HEK293T (cell line): ENCODE data around the gene COL5A1.

Source experiments
- CTCF ChIA-PET: fragments of 350-600 bp; formaldehyde crosslinking; extraction: SDS; loops from one replicate; lab custom pipeline; 2021; ENCODE audit warnings: antibody characterized with exemption, inconsistent platforms; lab: Yijun Ruan, JAX
- POLR2A ChIA-PET: fragments of 350-600 bp; formaldehyde crosslinking; extraction: SDS; loops from one replicate; lab custom pipeline; 2020; ENCODE audit warnings: antibody characterized with exemption, inconsistent platforms; lab: Yijun Ruan, JAX
- DNase-seq: peaks from one replicate; pipeline ENCODE4 v3.0.0; 2012; ENCODE audit warnings: mixed read lengths; ENCODE audit errors: extremely low spot score
- ARNT ChIP-seq: fragments of 450-650 bp; IDR thresholded peaks from 2 replicates; pipeline ENCODE4 v1.6.1; 2017; ENCODE audit warnings: mild to moderate bottlenecking
- BHLHE40 ChIP-seq: fragments of 450-650 bp; IDR thresholded peaks from 2 replicates; pipeline ENCODE4 v1.6.1; 2016; ENCODE audit warnings: mild to moderate bottlenecking, moderate library complexity, borderline replicate concordance
- CTBP1 ChIP-seq: fragments of 450-650 bp; IDR thresholded peaks from 2 replicates; pipeline ENCODE4 v1.6.1; 2016; ENCODE audit warnings: borderline replicate concordance
- ELF4 ChIP-seq: fragments of 450-650 bp; IDR thresholded peaks from 2 replicates; pipeline ENCODE4 v1.6.1; 2017; ENCODE audit warnings: antibody characterized with exemption
- FOXA1 ChIP-seq: fragments of 450-650 bp; IDR thresholded peaks from 2 replicates; pipeline ENCODE4 v1.6.1; 2016; ENCODE audit warnings: mild to moderate bottlenecking
- FOXK2 ChIP-seq: fragments of 450-650 bp; IDR thresholded peaks from 2 replicates; pipeline ENCODE4 v1.6.1; 2016; ENCODE audit warnings: mild to moderate bottlenecking
- FOXM1 ChIP-seq: fragments of 450-650 bp; IDR thresholded peaks from 2 replicates; pipeline ENCODE4 v1.6.1; 2017; ENCODE audit warnings: mild to moderate bottlenecking, borderline replicate concordance
- HDGF ChIP-seq: fragments of 450-650 bp; IDR thresholded peaks from 2 replicates; pipeline ENCODE4 v1.6.1; 2017; ENCODE audit warnings: antibody characterized with exemption, borderline replicate concordance
- L3MBTL2 ChIP-seq: fragments of 450-650 bp; conservative IDR thresholded peaks from 2 replicates; pipeline ENCODE4 v1.6.1; 2016; ENCODE audit warnings: mild to moderate bottlenecking
- LEF1 ChIP-seq: fragments of 450-650 bp; IDR thresholded peaks from 2 replicates; pipeline ENCODE4 v1.6.1; 2017; ENCODE audit warnings: mild to moderate bottlenecking, borderline replicate concordance
- NFRKB ChIP-seq: fragments of 450-650 bp; IDR thresholded peaks from 2 replicates; pipeline ENCODE4 v1.6.1; 2016; ENCODE audit warnings: mild to moderate bottlenecking, moderate library complexity
- PKNOX1 ChIP-seq: fragments of 450-650 bp; IDR thresholded peaks from 2 replicates; pipeline ENCODE4 v1.6.1; 2016
- SP1 ChIP-seq: fragments of 450-650 bp; IDR thresholded peaks from 2 replicates; pipeline ENCODE4 v1.6.1; 2017
- SUZ12 ChIP-seq: fragments of 450-650 bp; IDR thresholded peaks from 2 replicates; pipeline ENCODE4 v1.6.1; 2016; ENCODE audit warnings: mild to moderate bottlenecking
- TARDBP ChIP-seq: fragments of 450-650 bp; IDR thresholded peaks from 2 replicates; pipeline ENCODE4 v1.6.1; 2016
- ZNF384 ChIP-seq: fragments of 450-650 bp; IDR thresholded peaks from 2 replicates; pipeline ENCODE4 v1.6.1; 2016

The COL5A1 gene

GRCh38 chr9:134829356-134829937 is 187.8 kb downstream of the COL5A1 start:
- TF ChIP-seq ELF4 (no peak), FOXA1 (no peak), PKNOX1 (no peak), NFRKB (no peak), L3MBTL2 (no peak), HDGF (no peak), ARNT (no peak), SP1 (no peak), FOXM1 (no peak), ZNF384 (no peak)
- ChIA-PET POLR2A (no interaction called here), CTCF (no interaction called here)
- no peak for DNase-seq

DNA sequence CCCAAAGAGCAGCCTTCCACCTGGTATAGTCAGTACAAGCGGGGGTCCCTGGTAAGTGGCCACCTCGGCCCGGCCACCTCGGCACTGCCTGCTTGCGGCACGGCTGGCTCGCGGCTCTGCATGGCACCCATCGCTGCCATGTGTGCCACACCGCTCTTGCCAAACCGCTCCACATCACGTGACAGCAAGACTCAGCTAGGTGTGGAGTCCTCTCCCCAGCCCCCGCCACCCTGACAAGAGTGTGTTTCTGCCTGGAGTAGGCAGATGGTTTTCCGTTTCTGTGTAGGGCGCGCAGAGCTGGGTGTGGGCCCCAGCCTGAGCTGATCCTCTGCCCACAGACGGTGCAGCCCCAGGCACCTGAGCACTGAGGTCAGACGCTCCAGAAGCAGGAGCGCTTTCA is 188.5 kb downstream of the COL5A1 start:
- ChIA-PET CTCF (no interaction called here), POLR2A (no interaction called here)
- TF ChIP-seq ZNF384 (no peak), L3MBTL2 (no peak), SUZ12 (no peak), LEF1 (no peak), CTBP1 (no peak), HDGF (no peak), ARNT (no peak), TARDBP (no peak), BHLHE40 (no peak)
- no peak for DNase-seq

- ChIA-PET CTCF (no interaction called here), POLR2A (no interaction called here)
- TF ChIP-seq ELF4 (no peak), PKNOX1 (no peak), SUZ12 (no peak)
- no peak for DNase-seq
Measured at GRCh38 chr9:134830926-134831720, 189.5 kb downstream of the COL5A1 start.

DNA sequence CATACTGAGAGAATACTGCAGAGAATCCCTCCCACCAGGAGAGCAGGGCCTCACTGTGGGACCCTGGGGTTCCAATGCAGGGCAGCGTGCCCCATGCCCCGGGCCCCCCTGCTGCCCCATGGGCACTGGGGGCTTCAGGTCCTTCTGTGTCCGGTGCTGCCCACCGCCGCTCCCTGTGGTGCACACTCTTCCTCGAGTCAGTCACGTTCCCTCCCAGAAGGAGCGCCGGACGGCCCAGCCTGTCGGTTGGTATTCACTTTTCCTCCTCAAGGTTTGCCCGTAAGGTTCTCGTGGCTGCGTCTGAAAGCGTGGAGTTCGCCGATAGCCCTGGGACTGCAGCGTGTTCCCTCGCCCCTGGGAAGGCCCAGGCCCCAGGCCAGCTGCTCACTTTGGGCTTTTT is 190.9 kb downstream of the COL5A1 start:
- ChIA-PET CTCF (no interaction called here), POLR2A (no interaction called here)
- no peak for DNase-seq
- TF ChIP-seq PKNOX1 (no peak), ARNT (no peak), SUZ12 (no peak), CTBP1 (no peak), HDGF (no peak), L3MBTL2 (no peak), NFRKB (no peak), FOXA1 (no peak), FOXM1 (no peak), TARDBP (no peak), BHLHE40 (no peak), ELF4 (no peak), LEF1 (no peak)

DNA sequence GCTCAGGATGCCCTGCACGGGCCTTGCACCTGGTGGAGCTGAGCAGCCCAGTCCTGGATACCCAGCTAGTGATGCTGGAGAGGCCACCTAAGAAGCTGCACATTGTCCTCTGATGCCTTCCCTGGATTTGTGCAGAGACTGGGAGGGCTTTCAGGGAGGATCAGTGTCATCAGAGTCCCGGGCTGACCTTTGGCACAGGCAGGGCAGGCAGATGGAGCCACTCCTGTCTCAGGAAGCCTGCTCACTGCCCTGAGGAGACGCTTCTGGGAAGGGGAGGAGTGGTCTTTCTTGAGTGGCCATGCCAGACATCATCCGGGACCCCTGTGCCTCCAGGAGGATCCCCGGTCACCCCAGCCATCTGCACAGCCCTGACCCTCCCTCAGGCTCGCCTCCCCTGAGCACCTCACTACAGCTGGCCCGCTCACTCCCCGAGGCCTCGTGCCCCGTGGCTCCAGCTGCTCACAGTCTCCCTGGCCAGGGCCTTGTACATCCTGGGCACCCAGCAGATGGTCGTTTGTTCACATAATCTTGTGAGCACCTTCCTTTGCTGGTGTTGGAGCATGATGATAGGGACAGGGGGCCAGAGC is 191.8 kb downstream of the COL5A1 start:
- DNase-seq, result no peak
- no peak for TF ChIP-seq FOXM1
- no peak for TF ChIP-seq NFRKB
- TF ChIP-seq LEF1, result no peak
- POLR2A ChIA-PET, result no interaction called here
- CTCF ChIA-PET, result no interaction called here

DNA sequence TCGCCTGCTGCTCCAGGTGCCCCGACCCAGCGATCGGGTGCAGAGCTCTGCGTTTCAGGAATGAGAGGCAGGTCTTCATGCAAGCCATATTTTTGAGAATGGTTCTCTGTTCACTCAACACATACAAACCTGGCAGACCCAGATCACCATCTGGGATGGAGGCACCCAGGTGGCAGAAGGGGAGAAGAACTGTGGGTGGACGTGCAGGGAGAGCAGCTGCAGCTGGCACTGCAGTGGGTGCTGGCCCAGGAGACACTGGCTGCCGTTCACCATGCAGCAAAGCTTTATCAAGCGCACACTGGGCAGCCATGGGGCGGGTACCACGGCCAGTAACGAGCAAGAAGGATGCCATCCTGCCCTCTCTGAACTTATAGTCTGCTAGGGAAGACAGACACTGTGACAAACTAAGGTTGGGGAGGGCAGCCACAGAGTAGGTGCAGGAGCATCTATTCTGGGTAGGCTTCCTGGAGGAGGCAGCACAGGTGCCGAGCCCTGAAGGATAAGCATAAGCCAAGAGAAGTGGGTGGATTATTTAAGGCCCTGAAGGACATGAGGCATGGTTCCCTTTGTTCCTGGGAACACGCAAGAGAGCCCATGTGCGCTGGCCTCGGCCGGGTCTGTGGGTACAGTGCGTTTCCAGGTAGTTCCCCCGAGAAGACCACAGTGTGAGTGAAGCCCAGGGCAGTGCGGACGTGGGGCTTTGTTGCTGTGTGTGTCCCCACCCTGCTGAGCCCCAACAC is 192.8 kb downstream of the COL5A1 start:
- ChIA-PET CTCF (no interaction called here), POLR2A (no interaction called here)
- TF ChIP-seq ELF4 (no peak), HDGF (no peak), PKNOX1 (no peak), LEF1 (no peak), BHLHE40 (no peak), TARDBP (no peak), CTBP1 (no peak), FOXA1 (no peak), SUZ12 (no peak), NFRKB (no peak), FOXK2 (no peak)
- DNase-seq, result no peak
